Heart left ventricle (tissue), 13 donors: ENCODE results near the gene MYBPH.

Source experiments
- POLR2A ChIP-seq, 2 donors: fragments of 450-650 bp; IDR thresholded peaks; one replicate each; pipeline ENCODE4 v1.6.1; 2017; ENCODE audit warnings: antibody characterized with exemption in 2 of 2, mild to moderate bottlenecking in 2 of 2, moderate library complexity in 2 of 2
- TF ChIP-seq, protein P1 (sequence below), 12 donors: fragments of 200-600 bp; sonication (generic) in 4 of 12; IDR thresholded peaks; one replicate each; pipeline versions ENCODE4 v1.5.0 to v1.8.0; 2018 to 2022; ENCODE audit warnings: antibody characterized with exemption in 12 of 12, mild to moderate bottlenecking in 5 of 12
- donor health status: ischemic (EF 13 %, LVEDD 7.1; RV severe dilation, severe dysfunction).
- donor health status: DM: no; HTN: yes; CAD: no.
- donor health status: DM: no; HTN: no; CAD: no.
- donor health status: ischemic (EF 25% LVEDD 6.9; RV normal size, moderate dysfunction).
- donor health status: ischemic (EF 25% LVEDD 5.7; RV mildly dilated, moderate dysfunction).
- donor health status: ischemic (EF 35%, LVEDD 5.7; RV mildly dilated, moderate dysfunction).
- donor health status: nonischemic (EF 11% LVEDD 7.7; RV severe dilation, severe dysfunction).
- donor health status: DM: yes; HTN: yes; CAD: no.
- donor health status: PGD.
- donor health status: ischemic (EF 29% LVEDD 5.4; RV normal size, mild dysfunction).
- donor health status: nonischemic (EF 23%, LVEDD 6.1; RV moderate dilation, normal function).

DNA sequence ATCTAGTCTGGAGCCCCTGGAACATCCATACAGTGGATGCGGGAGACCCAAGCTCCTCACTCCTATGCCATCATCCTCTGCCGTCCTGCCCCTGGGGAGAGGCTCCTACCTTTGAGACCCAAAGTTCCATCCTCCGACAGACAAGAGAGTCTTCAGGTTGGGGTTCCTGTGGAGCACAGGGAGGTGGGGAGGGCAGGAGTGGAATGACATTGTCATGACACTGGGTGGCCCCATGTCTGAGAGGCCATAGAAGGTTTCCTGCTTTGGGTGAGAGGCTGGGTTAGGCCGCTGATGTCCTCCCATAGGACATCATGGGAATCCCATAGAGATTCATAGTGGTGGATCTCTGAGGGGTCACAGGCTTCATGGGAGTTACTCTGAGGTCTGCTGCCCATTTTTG is 8.8 kb upstream of the MYBPH start:
- no peak for TF ChIP-seq POLR2A (IDR thresholded peaks at IDR 0.05)
- TF ChIP-seq, protein P1, sequence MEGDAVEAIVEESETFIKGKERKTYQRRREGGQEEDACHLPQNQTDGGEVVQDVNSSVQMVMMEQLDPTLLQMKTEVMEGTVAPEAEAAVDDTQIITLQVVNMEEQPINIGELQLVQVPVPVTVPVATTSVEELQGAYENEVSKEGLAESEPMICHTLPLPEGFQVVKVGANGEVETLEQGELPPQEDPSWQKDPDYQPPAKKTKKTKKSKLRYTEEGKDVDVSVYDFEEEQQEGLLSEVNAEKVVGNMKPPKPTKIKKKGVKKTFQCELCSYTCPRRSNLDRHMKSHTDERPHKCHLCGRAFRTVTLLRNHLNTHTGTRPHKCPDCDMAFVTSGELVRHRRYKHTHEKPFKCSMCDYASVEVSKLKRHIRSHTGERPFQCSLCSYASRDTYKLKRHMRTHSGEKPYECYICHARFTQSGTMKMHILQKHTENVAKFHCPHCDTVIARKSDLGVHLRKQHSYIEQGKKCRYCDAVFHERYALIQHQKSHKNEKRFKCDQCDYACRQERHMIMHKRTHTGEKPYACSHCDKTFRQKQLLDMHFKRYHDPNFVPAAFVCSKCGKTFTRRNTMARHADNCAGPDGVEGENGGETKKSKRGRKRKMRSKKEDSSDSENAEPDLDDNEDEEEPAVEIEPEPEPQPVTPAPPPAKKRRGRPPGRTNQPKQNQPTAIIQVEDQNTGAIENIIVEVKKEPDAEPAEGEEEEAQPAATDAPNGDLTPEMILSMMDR (IDR thresholded peaks at IDR 0.05), result no peak
